Glutamatergic neuron (in vitro differentiated cells): ENCODE measurements around the gene CBX8. TPM values are rescaled to one million over a fixed set of nuclear protein-coding genes. Genes with fewer than 3 reads are reported as not detected.

Source experiments
- DNase-seq: peaks from one replicate; pipeline ENCODE4 v3.0.0; 2022
- H3K27ac Mint-ChIP-seq: one replicate; pipeline ENCODE4 v1.8.0; 2020; ENCODE audit warnings: mild to moderate bottlenecking, mixed read lengths, inconsistent platforms; ENCODE audit not compliant: unreplicated experiment
- H3K27me3 Mint-ChIP-seq: one replicate; pipeline ENCODE4 v1.8.0; 2020; ENCODE audit warnings: mild to moderate bottlenecking, moderate library complexity, mixed read lengths, inconsistent platforms; ENCODE audit not compliant: unreplicated experiment
- H3K36me3 Mint-ChIP-seq: one replicate; pipeline ENCODE4 v1.8.0; 2020; ENCODE audit warnings: mild to moderate bottlenecking, mixed read lengths, inconsistent platforms; ENCODE audit not compliant: unreplicated experiment
- H3K4me1 Mint-ChIP-seq: one replicate; pipeline ENCODE4 v1.8.0; 2020; ENCODE audit warnings: mild to moderate bottlenecking, low read depth, mixed read lengths, inconsistent platforms; ENCODE audit not compliant: unreplicated experiment
- H3K4me3 Mint-ChIP-seq: one replicate; pipeline ENCODE4 v1.8.0; 2020; ENCODE audit warnings: mild to moderate bottlenecking, mixed read lengths, inconsistent platforms; ENCODE audit not compliant: unreplicated experiment
- H3K9me3 Mint-ChIP-seq: one replicate; pipeline ENCODE4 v1.8.0; 2020; ENCODE audit warnings: mild to moderate bottlenecking, moderate library complexity, mixed read lengths, inconsistent platforms; ENCODE audit not compliant: unreplicated experiment
- total RNA-seq: library from RNA; stranded (reverse); fragmentation: NEBNext Ultra II Directional; extraction: Animal tissue kit (Norgen Biotek cat#: 25700); gene quantifications from one replicate; pipeline ENCODE4 v1.2.1, GENCODE V29; 2021; ENCODE audit not compliant: unreplicated experiment
- TF ChIP-seq, protein P1 (sequence below): fragments of 200-600 bp; sonication (generic); IDR thresholded peaks from one replicate; pipeline ENCODE4 v1.5.0; 2021; ENCODE audit not compliant: partially characterized antibody, unreplicated experiment

The CBX8 gene
- total RNA-seq, 1 donor from 2014 or later, result 13.8 TPM

- no peak for DNase-seq
- H3K27ac Mint-ChIP-seq, result no peak overlapping the region
- H3K4me1 Mint-ChIP-seq, result peaks cover 13% of the 10 kb centered on the region
- H3K36me3 Mint-ChIP-seq, result peaks cover 3% of the 10 kb centered on the region
- no peak overlapping the region for H3K4me3 Mint-ChIP-seq
- TF ChIP-seq, protein P1, sequence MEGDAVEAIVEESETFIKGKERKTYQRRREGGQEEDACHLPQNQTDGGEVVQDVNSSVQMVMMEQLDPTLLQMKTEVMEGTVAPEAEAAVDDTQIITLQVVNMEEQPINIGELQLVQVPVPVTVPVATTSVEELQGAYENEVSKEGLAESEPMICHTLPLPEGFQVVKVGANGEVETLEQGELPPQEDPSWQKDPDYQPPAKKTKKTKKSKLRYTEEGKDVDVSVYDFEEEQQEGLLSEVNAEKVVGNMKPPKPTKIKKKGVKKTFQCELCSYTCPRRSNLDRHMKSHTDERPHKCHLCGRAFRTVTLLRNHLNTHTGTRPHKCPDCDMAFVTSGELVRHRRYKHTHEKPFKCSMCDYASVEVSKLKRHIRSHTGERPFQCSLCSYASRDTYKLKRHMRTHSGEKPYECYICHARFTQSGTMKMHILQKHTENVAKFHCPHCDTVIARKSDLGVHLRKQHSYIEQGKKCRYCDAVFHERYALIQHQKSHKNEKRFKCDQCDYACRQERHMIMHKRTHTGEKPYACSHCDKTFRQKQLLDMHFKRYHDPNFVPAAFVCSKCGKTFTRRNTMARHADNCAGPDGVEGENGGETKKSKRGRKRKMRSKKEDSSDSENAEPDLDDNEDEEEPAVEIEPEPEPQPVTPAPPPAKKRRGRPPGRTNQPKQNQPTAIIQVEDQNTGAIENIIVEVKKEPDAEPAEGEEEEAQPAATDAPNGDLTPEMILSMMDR, result no peak
- H3K9me3 Mint-ChIP-seq, result peaks cover 18% of the 10 kb centered on the region
- peaks cover 41% of the 10 kb centered on the region for H3K27me3 Mint-ChIP-seq
Observed at GRCh38 chr17:79806446-79806760, 9.5 kb upstream of the CBX8 start.

GRCh38 chr17:79804856-79805696 is 8.2 kb upstream of the CBX8 start:
- no peak for DNase-seq
- H3K9me3 Mint-ChIP-seq, result peaks cover 17% of the 10 kb centered on the region
- H3K27ac Mint-ChIP-seq, result no peak overlapping the region
- H3K4me1 Mint-ChIP-seq, result peaks cover 17% of the 10 kb centered on the region
- peak overlapping the region; percentile 64 for H3K4me3 Mint-ChIP-seq
- H3K27me3 Mint-ChIP-seq, result peaks cover 44% of the 10 kb centered on the region
- TF ChIP-seq, protein P1, result no peak
- peaks cover 3% of the 10 kb centered on the region for H3K36me3 Mint-ChIP-seq

DNA sequence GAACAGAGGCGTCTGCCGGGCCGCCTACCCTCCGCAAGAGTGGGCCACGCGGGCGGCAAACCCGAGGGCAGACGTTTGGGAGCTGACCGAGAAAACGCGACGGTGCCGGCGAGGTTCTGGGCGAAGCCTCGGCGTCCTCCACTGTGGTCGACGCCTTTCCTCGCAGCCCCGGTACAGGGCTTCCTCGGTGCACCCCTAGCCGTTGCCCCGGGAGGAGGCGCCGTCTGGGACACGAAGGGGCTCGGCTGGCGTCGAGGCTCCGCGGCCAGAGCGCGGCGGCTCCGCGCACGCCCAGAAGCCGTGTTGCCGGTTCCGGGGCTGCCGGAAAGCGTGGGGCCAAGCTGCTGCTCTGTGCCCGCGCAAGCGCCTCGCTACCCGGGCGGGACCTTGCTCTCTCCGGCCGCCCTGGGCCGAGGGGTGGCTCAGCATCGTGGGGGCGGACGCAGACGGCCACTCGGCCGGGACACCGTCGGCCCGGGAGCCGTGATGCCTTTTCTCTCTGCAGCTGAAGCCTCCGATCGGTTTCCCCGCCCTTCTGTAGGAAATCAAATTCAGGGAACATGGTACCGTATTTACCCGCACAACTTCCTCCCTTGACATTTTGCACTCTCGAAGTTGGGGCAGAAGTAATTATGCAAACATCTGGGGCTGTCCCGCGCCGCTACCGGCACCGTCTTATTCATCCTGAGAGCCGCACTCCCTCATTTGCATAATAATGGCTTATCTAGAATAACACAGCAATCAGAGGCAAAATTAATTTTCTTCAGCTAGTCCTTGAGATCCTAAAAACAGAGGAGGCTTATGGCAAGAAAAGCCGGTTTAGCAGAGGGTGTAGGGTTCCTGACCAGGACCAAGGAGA is 7.3 kb upstream of the CBX8 start:
- peaks cover 51% of the 10 kb centered on the region for H3K27me3 Mint-ChIP-seq
- no peak overlapping the region for H3K27ac Mint-ChIP-seq
- peaks cover 17% of the 10 kb centered on the region for H3K9me3 Mint-ChIP-seq
- peak overlapping the region; percentile 64 for H3K4me3 Mint-ChIP-seq
- TF ChIP-seq, protein P1, result no peak
- peak; percentile 42 for DNase-seq
- peaks cover 3% of the 10 kb centered on the region for H3K36me3 Mint-ChIP-seq
- peaks cover 24% of the 10 kb centered on the region for H3K4me1 Mint-ChIP-seq

- Mint-ChIP-seq H3K9me3 (peaks cover 21% of the 10 kb centered on the region), H3K4me1 (peaks cover 22% of the 10 kb centered on the region), H3K27me3 (peaks cover 50% of the 10 kb centered on the region), H3K36me3 (peaks cover 3% of the 10 kb centered on the region), H3K27ac (no peak overlapping the region), H3K4me3 (peak overlapping the region; percentile 71)
- TF ChIP-seq, protein P1, result no peak
- DNase-seq, result no peak
Observed at GRCh38 chr17:79803421-79803996, 6.6 kb upstream of the CBX8 start.
